Endothelial cell (in vitro differentiated cells): ENCODE results near the gene PITX2. TPM values are rescaled to one million over a fixed set of nuclear protein-coding genes. Genes with fewer than 3 reads are reported as not detected.

Experiments used
- DNase-seq: peaks from one replicate; pipeline ENCODE4 v3.0.0; 2021; ENCODE audit warnings: low spot score
- H3K27ac Mint-ChIP-seq: one replicate; pipeline ENCODE4 v1.8.0; 2021; ENCODE audit warnings: mixed read lengths, inconsistent platforms; ENCODE audit not compliant: unreplicated experiment
- H3K27me3 Mint-ChIP-seq: one replicate; pipeline ENCODE4 v1.8.0; 2021; ENCODE audit warnings: mild to moderate bottlenecking, moderate library complexity, mixed read lengths, inconsistent platforms; ENCODE audit not compliant: unreplicated experiment
- H3K36me3 Mint-ChIP-seq: one replicate; pipeline ENCODE4 v1.8.0; 2021; ENCODE audit warnings: mild to moderate bottlenecking, low read depth, mixed read lengths, inconsistent platforms; ENCODE audit not compliant: unreplicated experiment
- H3K4me1 Mint-ChIP-seq: one replicate; pipeline ENCODE4 v1.8.0; 2021; ENCODE audit warnings: mild to moderate bottlenecking, mixed read lengths, inconsistent platforms; ENCODE audit not compliant: unreplicated experiment
- H3K4me3 Mint-ChIP-seq: one replicate; pipeline ENCODE4 v1.8.0; 2021; ENCODE audit warnings: mild to moderate bottlenecking, mixed read lengths, inconsistent platforms; ENCODE audit not compliant: unreplicated experiment
- H3K9me3 Mint-ChIP-seq: one replicate; pipeline ENCODE4 v1.8.0; 2021; ENCODE audit warnings: mixed read lengths, inconsistent platforms; ENCODE audit not compliant: unreplicated experiment
- total RNA-seq: library from RNA; stranded (reverse); fragmentation: NEBNext Ultra II Directional; extraction: Animal tissue kit (Norgen Biotek cat#: 25700); gene quantifications from one replicate; pipeline ENCODE4 v1.2.1, GENCODE V29; 2021; ENCODE audit not compliant: unreplicated experiment
- TF ChIP-seq, protein P1 (sequence below): fragments of 200-600 bp; sonication (generic); IDR thresholded peaks from one replicate; pipeline ENCODE4 v1.5.0; 2021; ENCODE audit warnings: antibody characterized with exemption; ENCODE audit not compliant: unreplicated experiment

PITX2 gene
- total RNA-seq, 1 donor from 2014 or later = 11.9 TPM

DNA sequence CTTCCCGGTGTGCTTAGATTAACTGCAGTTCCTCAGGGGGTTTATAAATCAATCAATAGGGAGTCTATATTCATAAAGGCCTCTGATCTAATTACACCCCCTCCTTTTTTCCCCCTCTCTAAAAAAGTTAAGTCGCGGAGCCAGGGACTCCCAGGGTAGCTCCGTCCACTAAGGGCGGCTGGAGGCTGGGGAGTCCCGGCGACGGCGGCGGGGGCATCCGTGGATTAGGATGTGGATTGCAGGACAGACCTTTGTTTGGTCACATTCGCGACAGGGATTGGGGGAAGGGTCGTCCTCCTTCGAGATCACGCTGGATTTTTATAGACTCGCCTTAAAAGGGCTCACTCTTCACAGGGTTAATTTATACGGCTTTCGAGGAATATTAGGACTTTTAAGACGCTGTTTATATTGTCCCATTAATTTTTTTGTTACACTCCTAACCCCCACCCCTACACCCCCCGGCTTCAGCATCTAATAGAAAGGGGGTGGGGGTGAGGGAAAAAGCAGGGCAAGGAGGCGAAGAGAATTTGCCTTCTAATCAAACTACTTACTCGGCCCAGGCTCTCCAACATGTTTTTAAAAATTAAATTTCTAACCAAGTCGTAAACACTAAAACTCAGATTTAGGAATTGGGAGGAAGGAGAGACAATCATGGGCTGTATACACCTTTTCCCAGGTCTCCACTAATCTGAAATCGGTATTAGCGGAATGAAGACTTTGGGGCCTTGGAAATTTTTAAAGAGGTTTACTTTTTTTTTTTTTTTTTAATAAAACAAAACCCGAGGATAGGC, 8.5 kb downstream of the PITX2 start:
- Mint-ChIP-seq H3K27me3 (peaks cover 35% of the 10 kb centered on the region), H3K9me3 (no peaks in the 10 kb centered on the region), H3K4me3 (peak overlapping the region; percentile 97), H3K27ac (peak overlapping the region; percentile 61), H3K36me3 (peaks cover 7% of the 10 kb centered on the region), H3K4me1 (peaks cover 54% of the 10 kb centered on the region)
- TF ChIP-seq, protein P1, sequence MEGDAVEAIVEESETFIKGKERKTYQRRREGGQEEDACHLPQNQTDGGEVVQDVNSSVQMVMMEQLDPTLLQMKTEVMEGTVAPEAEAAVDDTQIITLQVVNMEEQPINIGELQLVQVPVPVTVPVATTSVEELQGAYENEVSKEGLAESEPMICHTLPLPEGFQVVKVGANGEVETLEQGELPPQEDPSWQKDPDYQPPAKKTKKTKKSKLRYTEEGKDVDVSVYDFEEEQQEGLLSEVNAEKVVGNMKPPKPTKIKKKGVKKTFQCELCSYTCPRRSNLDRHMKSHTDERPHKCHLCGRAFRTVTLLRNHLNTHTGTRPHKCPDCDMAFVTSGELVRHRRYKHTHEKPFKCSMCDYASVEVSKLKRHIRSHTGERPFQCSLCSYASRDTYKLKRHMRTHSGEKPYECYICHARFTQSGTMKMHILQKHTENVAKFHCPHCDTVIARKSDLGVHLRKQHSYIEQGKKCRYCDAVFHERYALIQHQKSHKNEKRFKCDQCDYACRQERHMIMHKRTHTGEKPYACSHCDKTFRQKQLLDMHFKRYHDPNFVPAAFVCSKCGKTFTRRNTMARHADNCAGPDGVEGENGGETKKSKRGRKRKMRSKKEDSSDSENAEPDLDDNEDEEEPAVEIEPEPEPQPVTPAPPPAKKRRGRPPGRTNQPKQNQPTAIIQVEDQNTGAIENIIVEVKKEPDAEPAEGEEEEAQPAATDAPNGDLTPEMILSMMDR = no peak
- DNase-seq = peak; percentile 29

DNA sequence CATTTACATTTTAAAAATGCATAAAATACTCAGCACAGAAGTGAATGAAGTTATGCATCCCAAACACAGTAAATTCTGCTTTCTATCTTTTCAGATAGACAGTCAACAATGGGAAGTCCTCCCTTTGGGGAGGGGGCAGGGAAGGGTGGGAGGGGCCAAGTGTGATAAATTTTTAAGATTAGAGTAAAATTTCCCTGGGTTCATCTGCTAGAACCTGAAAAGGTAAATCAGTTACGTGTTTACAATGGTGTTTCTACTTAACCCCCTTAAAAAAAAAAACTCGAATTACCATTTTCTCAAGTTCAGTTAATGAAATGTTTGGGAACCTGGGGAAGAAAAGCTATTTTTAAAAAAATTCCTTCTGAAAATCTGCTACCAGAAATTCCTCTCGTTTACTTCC, 9.1 kb downstream of the PITX2 start:
- peak overlapping the region; percentile 97 for H3K4me3 Mint-ChIP-seq
- peaks cover 50% of the 10 kb centered on the region for H3K4me1 Mint-ChIP-seq
- no peak for DNase-seq
- peak overlapping the region; percentile 61 for H3K27ac Mint-ChIP-seq
- peaks cover 11% of the 10 kb centered on the region for H3K36me3 Mint-ChIP-seq
- H3K9me3 Mint-ChIP-seq = no peaks in the 10 kb centered on the region
- peaks cover 34% of the 10 kb centered on the region for H3K27me3 Mint-ChIP-seq
- TF ChIP-seq, protein P1 = no peak

DNA sequence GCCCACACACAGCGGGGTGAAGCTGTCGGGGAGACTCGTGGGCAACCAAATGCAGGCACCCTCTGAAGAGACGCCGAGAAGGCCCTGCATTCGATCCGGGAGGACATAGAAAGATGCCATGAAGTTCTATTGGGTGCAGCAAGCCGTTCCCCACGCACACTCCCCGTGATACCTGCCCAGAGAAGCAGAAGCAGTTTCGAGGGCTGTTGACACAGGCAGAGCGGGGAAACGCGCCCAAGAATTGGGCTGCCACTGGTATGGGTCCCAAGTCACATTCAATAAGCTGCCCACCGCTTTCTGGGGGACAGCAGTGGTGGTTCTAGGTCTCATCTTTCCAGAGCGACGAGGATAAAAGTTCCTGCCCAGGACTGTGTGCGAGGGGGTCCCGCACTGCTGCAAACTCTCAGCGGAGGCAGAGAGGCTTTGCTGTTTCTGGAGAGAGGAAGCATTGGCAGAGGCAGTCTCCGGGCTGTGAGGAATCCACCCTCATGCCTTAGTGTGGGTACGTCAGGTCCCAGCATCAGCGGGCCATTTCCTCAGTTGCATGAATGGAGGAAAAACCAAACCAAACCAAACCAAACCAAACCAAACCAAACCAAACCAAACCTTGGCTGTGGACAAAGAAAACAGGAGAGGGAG, 10.1 kb downstream of the PITX2 start:
- no peak overlapping the region for H3K27ac Mint-ChIP-seq
- no peaks in the 10 kb centered on the region for H3K9me3 Mint-ChIP-seq
- H3K4me3 Mint-ChIP-seq = peak overlapping the region; percentile 84
- peaks cover 28% of the 10 kb centered on the region for H3K27me3 Mint-ChIP-seq
- peaks cover 41% of the 10 kb centered on the region for H3K4me1 Mint-ChIP-seq
- DNase-seq = peak; percentile 22
- TF ChIP-seq, protein P1 = no peak
- peaks cover 12% of the 10 kb centered on the region for H3K36me3 Mint-ChIP-seq

DNA sequence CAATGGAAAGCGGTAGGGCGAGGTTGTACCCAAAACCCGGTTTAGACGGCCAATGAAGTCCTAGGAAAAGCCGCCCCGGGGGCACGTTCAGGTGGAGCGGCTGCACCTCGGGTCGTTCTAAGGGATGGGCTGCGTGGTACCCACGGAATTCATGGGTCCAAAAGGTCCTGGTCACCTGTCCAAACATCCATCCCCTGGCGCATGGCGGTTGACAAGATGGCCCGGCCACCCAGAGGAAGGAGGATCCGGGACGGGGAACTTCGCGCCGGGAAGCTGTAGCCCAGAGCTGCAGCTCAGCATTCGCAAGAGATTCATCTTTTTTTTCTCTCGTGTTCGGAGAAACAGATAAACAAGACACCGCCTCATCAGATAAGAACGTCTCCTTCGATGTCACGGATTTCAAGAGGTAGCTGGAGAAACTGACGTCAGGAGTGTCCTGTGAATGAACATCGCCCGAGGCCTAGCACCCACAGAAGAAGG, 10.9 kb downstream of the PITX2 start:
- H3K27me3 Mint-ChIP-seq = peaks cover 23% of the 10 kb centered on the region
- DNase-seq = no peak
- H3K9me3 Mint-ChIP-seq = no peaks in the 10 kb centered on the region
- H3K4me3 Mint-ChIP-seq = peak overlapping the region; percentile 34
- peaks cover 9% of the 10 kb centered on the region for H3K36me3 Mint-ChIP-seq
- H3K4me1 Mint-ChIP-seq = peaks cover 36% of the 10 kb centered on the region
- TF ChIP-seq, protein P1 = no peak
- H3K27ac Mint-ChIP-seq = no peak overlapping the region
